SU-DHL-6 (cell line): ENCODE results near the gene PDZRN3.

Experiments used
- H2AFZ ChIP-seq: fragments of 200-600 bp; sonication (generic); 2 replicates; pipeline ENCODE4 v1.6.1; 2014; ENCODE audit warnings: low read depth, mild to moderate bottlenecking, moderate library complexity, mixed read lengths, antibody characterized with exemption, low read length; ENCODE audit not compliant: severe bottlenecking
- H3F3A ChIP-seq: fragments of 200-600 bp; shearing (Covaris generic); 2 replicates; pipeline ENCODE4 v1.6.0; 2016; ENCODE audit warnings: antibody characterized with exemption, mild to moderate bottlenecking; ENCODE audit not compliant: insufficient read depth
- H3K27ac ChIP-seq: fragments of 200-600 bp; sonication (generic); 2 replicates; pipeline ENCODE4 v1.5.1; 2016; ENCODE audit warnings: low read depth, mild to moderate bottlenecking, low read length, moderate library complexity, mixed read lengths
- H3K27me3 ChIP-seq: fragments of 200-600 bp; sonication (generic), shearing (Covaris generic); 2 replicates; pipeline ENCODE4 v1.6.0; 2014; ENCODE audit warnings: mild to moderate bottlenecking, low read length
- H3K36me3 ChIP-seq: fragments of 200-600 bp; sonication (generic); 2 replicates; pipeline ENCODE4 v1.6.1; 2014; ENCODE audit warnings: mild to moderate bottlenecking, low read length, mixed read lengths
- H3K4me2 ChIP-seq: fragments of 300-600, 200-600 bp; shearing (Covaris generic), sonication (generic); 2 replicates; pipeline ENCODE4 v1.6.0; 2014; ENCODE audit warnings: low read length, low read depth, mild to moderate bottlenecking; ENCODE audit not compliant: poor library complexity, severe bottlenecking
- H3K4me3 ChIP-seq: fragments of 200-600 bp; sonication (generic); 2 replicates; pipeline ENCODE4 v1.5.1; 2014; ENCODE audit warnings: antibody characterized with exemption, low read length, mild to moderate bottlenecking, mixed read lengths; ENCODE audit not compliant: insufficient read depth, poor library complexity, severe bottlenecking
- H3K79me2 ChIP-seq: fragments of 200-600 bp; sonication (generic); 2 replicates; pipeline ENCODE4 v1.6.1; 2014; ENCODE audit warnings: mild to moderate bottlenecking, low read length, moderate library complexity; ENCODE audit not compliant: insufficient read depth
- H3K9ac ChIP-seq: fragments of 200-600 bp; sonication (generic); 2 replicates; pipeline ENCODE4 v1.7.0; 2014; ENCODE audit warnings: mild to moderate bottlenecking, low read length
- H3K9me2 ChIP-seq: fragments of 200-600 bp; sonication (generic); replicated peaks from 2 replicates; pipeline ENCODE4 v1.6.1; 2014; ENCODE audit warnings: low read length; ENCODE audit not compliant: insufficient read depth
- H3K9me3 ChIP-seq: fragments of 200-600 bp; sonication (generic); 2 replicates; pipeline ENCODE4 v1.6.1; 2014; ENCODE audit warnings: low read length, mixed read lengths; ENCODE audit not compliant: insufficient read depth
- H4K20me1 ChIP-seq: fragments of 200-600 bp; sonication (generic); 2 replicates; pipeline ENCODE4 v1.6.1; 2014; ENCODE audit warnings: low read depth, mild to moderate bottlenecking, antibody characterized with exemption, low read length, moderate library complexity, mixed read lengths
- EZH2phosphoT487 ChIP-seq: fragments of 200-600 bp; sonication (generic), shearing (Covaris generic); conservative IDR thresholded peaks from 2 replicates; pipeline ENCODE4 v1.6.1; 2018; ENCODE audit warnings: mild to moderate bottlenecking, antibody characterized with exemption, low read length, moderate library complexity, mixed read lengths
- TF ChIP-seq, protein P1 (sequence below): fragments of 200-600 bp; sonication (generic); IDR thresholded peaks from one replicate; pipeline ENCODE4 v1.5.1; 2017; ENCODE audit warnings: antibody characterized with exemption, mild to moderate bottlenecking, low read length, moderate library complexity; ENCODE audit not compliant: insufficient read depth, poor library complexity, severe bottlenecking

The PDZRN3 gene

DNA sequence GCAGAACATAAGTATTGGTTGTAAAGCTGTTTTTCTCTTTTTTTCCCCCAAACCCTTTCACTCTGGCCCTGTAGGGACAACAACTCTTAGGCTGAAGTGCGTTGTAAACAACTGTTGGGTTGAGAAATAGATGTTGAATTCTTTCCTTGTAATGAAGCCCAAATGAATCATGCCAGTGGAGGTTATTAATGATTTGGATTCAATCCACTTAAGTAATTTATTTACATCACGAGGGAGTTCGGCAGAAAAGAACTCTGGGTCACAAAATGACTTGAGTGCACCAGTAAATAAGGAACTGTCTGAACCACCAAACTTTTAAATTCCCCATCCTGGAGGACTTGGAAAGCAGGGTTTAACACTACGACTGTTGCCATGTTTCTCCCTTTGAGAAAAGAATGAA is 218.9 kb downstream of the PDZRN3 start:
- H3K4me2 ChIP-seq: no peak overlapping the region
- no peaks in the 10 kb centered on the region for H3K27me3 ChIP-seq
- no peaks in the 10 kb centered on the region for H3K79me2 ChIP-seq
- H3F3A ChIP-seq: no peaks in the 10 kb centered on the region
- H3K9ac ChIP-seq: no peak overlapping the region
- no peaks in the 10 kb centered on the region for H3K9me3 ChIP-seq
- H3K9me2 ChIP-seq: no peaks in the 10 kb centered on the region
- TF ChIP-seq EZH2phosphoT487: no peak
- TF ChIP-seq, protein P1, sequence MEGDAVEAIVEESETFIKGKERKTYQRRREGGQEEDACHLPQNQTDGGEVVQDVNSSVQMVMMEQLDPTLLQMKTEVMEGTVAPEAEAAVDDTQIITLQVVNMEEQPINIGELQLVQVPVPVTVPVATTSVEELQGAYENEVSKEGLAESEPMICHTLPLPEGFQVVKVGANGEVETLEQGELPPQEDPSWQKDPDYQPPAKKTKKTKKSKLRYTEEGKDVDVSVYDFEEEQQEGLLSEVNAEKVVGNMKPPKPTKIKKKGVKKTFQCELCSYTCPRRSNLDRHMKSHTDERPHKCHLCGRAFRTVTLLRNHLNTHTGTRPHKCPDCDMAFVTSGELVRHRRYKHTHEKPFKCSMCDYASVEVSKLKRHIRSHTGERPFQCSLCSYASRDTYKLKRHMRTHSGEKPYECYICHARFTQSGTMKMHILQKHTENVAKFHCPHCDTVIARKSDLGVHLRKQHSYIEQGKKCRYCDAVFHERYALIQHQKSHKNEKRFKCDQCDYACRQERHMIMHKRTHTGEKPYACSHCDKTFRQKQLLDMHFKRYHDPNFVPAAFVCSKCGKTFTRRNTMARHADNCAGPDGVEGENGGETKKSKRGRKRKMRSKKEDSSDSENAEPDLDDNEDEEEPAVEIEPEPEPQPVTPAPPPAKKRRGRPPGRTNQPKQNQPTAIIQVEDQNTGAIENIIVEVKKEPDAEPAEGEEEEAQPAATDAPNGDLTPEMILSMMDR: no peak
- no peak overlapping the region for H2AFZ ChIP-seq
- H3K36me3 ChIP-seq: no peaks in the 10 kb centered on the region
- H3K27ac ChIP-seq: no peak overlapping the region
- no peak overlapping the region for H3K4me3 ChIP-seq
- no peaks in the 10 kb centered on the region for H4K20me1 ChIP-seq

- Histone ChIP-seq H3F3A (no peaks in the 10 kb centered on the region), H3K9ac (no peak overlapping the region), H3K4me2 (no peak overlapping the region), H4K20me1 (no peaks in the 10 kb centered on the region), H2AFZ (no peak overlapping the region), H3K9me2 (no peaks in the 10 kb centered on the region), H3K9me3 (no peaks in the 10 kb centered on the region), H3K4me3 (no peak overlapping the region), H3K79me2 (no peaks in the 10 kb centered on the region), H3K36me3 (no peaks in the 10 kb centered on the region), H3K27me3 (no peaks in the 10 kb centered on the region), H3K27ac (no peak overlapping the region)
- TF ChIP-seq, protein P1: no peak
- no peak for TF ChIP-seq EZH2phosphoT487
Observed at GRCh38 chr3:73405000-73405399, 219.7 kb downstream of the PDZRN3 start.

- H3K36me3 ChIP-seq: no peaks in the 10 kb centered on the region
- H3K4me3 ChIP-seq: no peak overlapping the region
- H3K4me2 ChIP-seq: no peak overlapping the region
- TF ChIP-seq, protein P1: no peak
- no peak for TF ChIP-seq EZH2phosphoT487
- H3K9me2 ChIP-seq: no peaks in the 10 kb centered on the region
- no peak overlapping the region for H3K9ac ChIP-seq
- no peaks in the 10 kb centered on the region for H3K27me3 ChIP-seq
- H4K20me1 ChIP-seq: no peaks in the 10 kb centered on the region
- H2AFZ ChIP-seq: no peak overlapping the region
- H3K9me3 ChIP-seq: no peaks in the 10 kb centered on the region
- H3K79me2 ChIP-seq: no peaks in the 10 kb centered on the region
- no peak overlapping the region for H3K27ac ChIP-seq
- no peaks in the 10 kb centered on the region for H3F3A ChIP-seq
Observed at GRCh38 chr3:73404435-73404834, 220.3 kb downstream of the PDZRN3 start.

- Histone ChIP-seq H3K4me3 (no peak overlapping the region), H3K79me2 (no peaks in the 10 kb centered on the region), H3K27ac (no peak overlapping the region), H3K9ac (no peak overlapping the region), H3K4me2 (no peak overlapping the region), H2AFZ (no peak overlapping the region), H3K27me3 (no peaks in the 10 kb centered on the region), H4K20me1 (no peaks in the 10 kb centered on the region), H3K36me3 (no peaks in the 10 kb centered on the region), H3F3A (no peaks in the 10 kb centered on the region), H3K9me3 (no peaks in the 10 kb centered on the region), H3K9me2 (no peaks in the 10 kb centered on the region)
- TF ChIP-seq, protein P1: no peak
- TF ChIP-seq EZH2phosphoT487: no peak
Observed at GRCh38 chr3:73403444-73403843, 221.3 kb downstream of the PDZRN3 start.
